Stimulated activated CD8-positive, alpha-beta memory T cell treated with anti-CD3 and anti-CD28 coated beads, Interleukin-15, amount 100 ng/mL, for 1 hour (primary cell): ENCODE measurements around the gene RAB18.
"Not testable (repeated sequence)": the region's sequence is repeated elsewhere in the genome, so short reads cannot be mapped to it uniquely, and the experiment has no call there.

Source experiments
- DNase-seq: peaks from one replicate; pipeline ENCODE4 v3.0.0-alpha.2; 2020; ENCODE audit warnings: low read depth

RAB18 gene

GRCh38 chr10:27547047-27547446, 42.9 kb downstream of the RAB18 start:
- no peak for DNase-seq

GRCh38 chr10:27547482-27547881, 43.4 kb downstream of the RAB18 start:
- DNase-seq: no peak

- DNase-seq: no peak
These were observed 46.7 kb downstream of the RAB18 start for GRCh38 chr10:27550823-27551222.

- DNase-seq: no peak
These were observed 54.5 kb downstream of the RAB18 start for GRCh38 chr10:27558612-27559020.

GRCh38 chr10:27561334-27561733, 57.2 kb downstream of the RAB18 start:
- DNase-seq: no peak

GRCh38 chr10:27564398-27564797, 60.3 kb downstream of the RAB18 start:
- DNase-seq: no peak

GRCh38 chr10:27564880-27565279, 60.8 kb downstream of the RAB18 start:
- DNase-seq: no peak

- DNase-seq: no peak
These were observed 64.4 kb downstream of the RAB18 start for GRCh38 chr10:27568196-27569175.

GRCh38 chr10:27569946-27570345, 65.8 kb downstream of the RAB18 start:
- no peak for DNase-seq

GRCh38 chr10:27577038-27577437, 72.9 kb downstream of the RAB18 start:
- not testable (repeated sequence) for DNase-seq

- DNase-seq: no peak
These were observed 74.2 kb downstream of the RAB18 start for GRCh38 chr10:27578316-27578715.

- no peak for DNase-seq
These were observed 77.1 kb downstream of the RAB18 start for GRCh38 chr10:27581225-27581624.

GRCh38 chr10:27584302-27584701, 80.2 kb downstream of the RAB18 start:
- no peak for DNase-seq
